ENCODE data around the gene C2orf42. TPM values are rescaled to one million over a fixed set of nuclear protein-coding genes. Genes with fewer than 3 reads are reported as not detected.
A peak's percentile ranks its signal among the peaks of the same experiment; 100 is the strongest.

C2orf42 gene
- total and polyA plus RNA-seq, 10 of the 15 experiments (the other 5 are each of a cell fraction or from before 2014, with no cell fraction given): 5.5 to 19.8 (median 11.5) TPM

DNA sequence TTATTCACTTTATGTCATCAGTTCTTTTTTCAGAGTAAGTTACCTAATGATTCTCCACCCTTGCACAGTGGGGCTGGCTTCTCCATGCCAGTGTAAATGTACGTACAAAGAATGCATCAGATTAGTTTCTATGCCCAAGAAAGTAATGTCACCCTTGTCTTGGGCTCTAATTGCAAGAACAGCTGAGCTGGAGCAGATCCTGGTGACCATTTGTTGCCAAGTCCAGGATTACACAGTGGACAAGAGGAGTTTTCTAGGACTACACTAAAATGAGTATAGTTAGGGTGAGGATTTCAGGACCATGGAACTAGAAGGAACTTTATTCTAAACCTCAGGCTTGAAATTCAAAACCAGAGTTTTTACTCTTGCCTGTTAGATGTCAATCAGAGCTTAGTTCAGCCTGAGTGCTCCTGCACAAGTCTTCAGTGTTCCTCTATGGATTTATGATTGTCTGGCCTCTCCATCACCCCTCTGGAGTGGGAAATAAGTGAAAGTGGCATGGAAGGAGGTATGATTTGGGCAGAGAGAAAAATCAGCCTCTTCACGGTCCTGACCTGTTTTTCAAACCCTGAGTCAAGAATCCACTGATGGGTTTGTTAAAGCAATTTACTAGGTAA lies 73.8 kb downstream of the C2orf42 start:
- whole genome bisulfite sequencing (ENCODE audit: insufficient coverage, insufficient replicate concordance, low lambda C conversion rate, missing lambda C conversion rate): 69% methylated on average over 2 of the region's 2 CpGs
- POLR2A ChIA-PET: interaction anchor here (0.7 to 13.9 kb wide), 9 partner anchors 8 to 43 kb away, joined by 3 to 280 read pairs (median 26); partner anchors contain the start of gene PCBP1
- RAD21 ChIA-PET (ENCODE audit: unreplicated experiment): interaction anchor here (0.9 to 14.2 kb wide), 12 partner anchors 8 to 205 kb away, joined by 3 to 234 read pairs (median 13); no protein-coding TSS in a partner anchor
- H3K36me3 ChIP-seq (ENCODE audit: control insufficient read depth in 2 of 2, insufficient read depth in 2 of 2, low read length in 1 of 2): no peaks in the 10 kb centered on the region
- intact Hi-C loops (cut with micrococcal nuclease; ENCODE audit: unreplicated experiment) (no loop called here), in situ Hi-C loops (cut with MboI) (loop anchor here (25.0 kb wide), 1 partner anchor 1730 kb away; no protein-coding TSS in a partner anchor)
- no peak for TF ChIP-seq HCFC1 (IDR thresholded peaks at IDR 0.05; ENCODE audit: low read length)
- 0 out of 2 replicates have a peak, but pooled peaks have one; percentile 2 for TF ChIP-seq RUNX3 (IDR thresholded peaks at IDR 0.05; ENCODE audit: low read length)
- TF ChIP-seq, protein P1, sequence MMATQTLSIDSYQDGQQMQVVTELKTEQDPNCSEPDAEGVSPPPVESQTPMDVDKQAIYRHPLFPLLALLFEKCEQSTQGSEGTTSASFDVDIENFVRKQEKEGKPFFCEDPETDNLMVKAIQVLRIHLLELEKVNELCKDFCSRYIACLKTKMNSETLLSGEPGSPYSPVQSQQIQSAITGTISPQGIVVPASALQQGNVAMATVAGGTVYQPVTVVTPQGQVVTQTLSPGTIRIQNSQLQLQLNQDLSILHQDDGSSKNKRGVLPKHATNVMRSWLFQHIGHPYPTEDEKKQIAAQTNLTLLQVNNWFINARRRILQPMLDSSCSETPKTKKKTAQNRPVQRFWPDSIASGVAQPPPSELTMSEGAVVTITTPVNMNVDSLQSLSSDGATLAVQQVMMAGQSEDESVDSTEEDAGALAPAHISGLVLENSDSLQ (IDR thresholded peaks at IDR 0.05): peak; percentile 81
- TF ChIP-seq NR2C2 (IDR thresholded peaks at IDR 0.05; ENCODE audit: borderline replicate concordance, control insufficient read depth, insufficient read length, low read depth): no peak
- 0 out of 2 replicates have a peak, but pooled peaks have one; percentile 23 for TF ChIP-seq NKRF (conservative IDR thresholded peaks at IDR 0.05)
- peak; percentile 10 to 34; a peak in 2 of 4 replicates for TF ChIP-seq IKZF2 (IDR thresholded peaks at IDR 0.05)
- no peak for TF ChIP-seq CUX1 (IDR thresholded peaks at IDR 0.05; ENCODE audit: insufficient replicate concordance, low read depth, low read length)
- H3K27ac ChIP-seq (ENCODE audit: control insufficient read depth, insufficient read depth): peak overlapping the region; percentile 88
- H3K79me2 ChIP-seq (ENCODE audit: control insufficient read depth, insufficient read depth, low read length): no peaks in the 10 kb centered on the region
- DNase-seq (ENCODE audit: low read depth, low spot score) (no peak), ATAC-seq (no peak), FAIRE-seq (no peak)
- peak overlapping the region; percentile 30; the same call in 1 of the 2 replicates for H3K4me3 ChIP-seq
- peak overlapping the region; percentile 55 for H3K4me2 ChIP-seq (ENCODE audit: control insufficient read depth, insufficient read depth)
- H4K20me1 ChIP-seq (ENCODE audit: control insufficient read depth, insufficient read depth): no peaks in the 10 kb centered on the region
- H3K4me1 ChIP-seq (ENCODE audit: control insufficient read depth, insufficient read depth, low read length): peaks cover 57% of the 10 kb centered on the region
- H3K9me3 ChIP-seq (replicated peaks; ENCODE audit: control insufficient read depth, insufficient read depth, low read length): no peaks in the 10 kb centered on the region
- H2AFZ ChIP-seq (ENCODE audit: control insufficient read depth, low read depth, low read length): peak overlapping the region; percentile 78
- SMC1A ChIA-PET (ENCODE audit: uncharacterized antibody, unreplicated experiment): interaction anchor here (0.8 to 14.6 kb wide), 11 partner anchors 8 to 48 kb away, joined by 3 to 311 read pairs (median 7); no protein-coding TSS in a partner anchor
- CTCF ChIA-PET: interaction anchor here (0.6 to 3.5 kb wide), 7 partner anchors 9 to 205 kb away, joined by 3 to 22 read pairs (median 8); no protein-coding TSS in a partner anchor
- BruUV-seq (replicated peaks): no TSS peak
- peak overlapping the region; percentile 48 for H3K9ac ChIP-seq (ENCODE audit: control insufficient read depth, insufficient read depth, low read length)
- H3K27me3 ChIP-seq (replicated peaks in 1 of 2; ENCODE audit: control insufficient read depth in 2 of 2, insufficient read depth in 2 of 2, low read length in 1 of 2): no peaks in the 10 kb centered on the region
